HL-60/S4 (cell line): ENCODE data around the gene CYP2R1.
"Not testable (repeated sequence)": the region's sequence is repeated elsewhere in the genome, so short reads cannot be mapped to it uniquely, and the experiment has no call there.

Experiments used
- in situ Hi-C: fragments of 300-500 bp; cut with MboI; formaldehyde crosslinking; loops from 2 replicates; pipeline ENCODE4 v1.14.3; 2022; ENCODE audit warnings: low sequenced_read_pairs

Gene CYP2R1

GRCh38 chr11:14894657-14895598, 2.9 kb upstream of the CYP2R1 start:
- in situ Hi-C loops: loop anchor here (25.0 kb wide), 1 partner anchor 383 kb away; the partner anchor contains the start of gene PSMA1

- in situ Hi-C loops: loop anchor here (25.0 kb wide), 1 partner anchor 380 kb away; the partner anchor contains the start of gene PSMA1
These were observed 546 bp upstream of the CYP2R1 start for GRCh38 chr11:14892577-14892976.

GRCh38 chr11:14891143-14892035, 642 bp downstream of the CYP2R1 start:
- in situ Hi-C loops: loop anchor here (25.0 kb wide), 1 partner anchor 379 kb away; the partner anchor contains the start of gene PSMA1

GRCh38 chr11:14886513-14886912, 5.5 kb downstream of the CYP2R1 start:
- in situ Hi-C loops: loop anchor here (25.0 kb wide), 1 partner anchor 374 kb away; the partner anchor contains the start of gene PSMA1

- in situ Hi-C loops: loop anchor here (25.0 kb wide), 1 partner anchor 372 kb away; the partner anchor contains the start of gene PSMA1
These were observed 7.3 kb downstream of the CYP2R1 start for GRCh38 chr11:14884667-14885273.

- in situ Hi-C loops: loop anchor here (25.0 kb wide), 1 partner anchor 371 kb away; the partner anchor contains the start of gene PSMA1
These were observed 8.3 kb downstream of the CYP2R1 start for GRCh38 chr11:14883683-14884082.

- in situ Hi-C loops: loop anchor here (25.0 kb wide), 1 partner anchor 370 kb away; the partner anchor contains the start of gene PSMA1
These were observed 9.8 kb downstream of the CYP2R1 start for GRCh38 chr11:14882196-14882595.

GRCh38 chr11:14881576-14882193, 10.3 kb downstream of the CYP2R1 start:
- in situ Hi-C loops: loop anchor here (25.0 kb wide), 1 partner anchor 369 kb away; the partner anchor contains the start of gene PSMA1

- in situ Hi-C loops: loop anchor here (25.0 kb wide), 1 partner anchor 363 kb away; the partner anchor contains the start of gene PSMA1
These were observed 16.9 kb downstream of the CYP2R1 start for GRCh38 chr11:14875163-14875562.

GRCh38 chr11:14873632-14874031, 18.4 kb downstream of the CYP2R1 start:
- in situ Hi-C loops: no loop called here

GRCh38 chr11:14872032-14872431, 20.0 kb downstream of the CYP2R1 start:
- in situ Hi-C loops: no loop called here

GRCh38 chr11:14863775-14864174, 28.3 kb downstream of the CYP2R1 start:
- in situ Hi-C loops: not testable (repeated sequence)

- in situ Hi-C loops: no loop called here
These were observed 30.4 kb downstream of the CYP2R1 start for GRCh38 chr11:14861680-14862079.

GRCh38 chr11:14860511-14860910, 31.5 kb downstream of the CYP2R1 start:
- in situ Hi-C loops: no loop called here

GRCh38 chr11:14858404-14858803, 33.6 kb downstream of the CYP2R1 start:
- in situ Hi-C loops: no loop called here

GRCh38 chr11:14857621-14858020, 34.4 kb downstream of the CYP2R1 start:
- in situ Hi-C loops: no loop called here

GRCh38 chr11:14855890-14856289, 36.1 kb downstream of the CYP2R1 start:
- in situ Hi-C loops: no loop called here

GRCh38 chr11:14854057-14854456, 38.0 kb downstream of the CYP2R1 start:
- in situ Hi-C loops: no loop called here

GRCh38 chr11:14852571-14853177, 39.4 kb downstream of the CYP2R1 start:
- in situ Hi-C loops: no loop called here
